RWPE2 (cell line): ENCODE results near the gene IL27RA.

ENCODE experiments used
- ATAC-seq: fragments of 200-7000 bp; cut with Tn5 transposase; 3 replicates; pipeline ENCODE4 v1.9.1; 2021; ENCODE audit warnings: low read depth
- DNase-seq: peaks from one replicate; pipeline ENCODE4 v3.0.0-alpha.2; 2020; ENCODE audit warnings: low spot score
- H3K27ac ChIP-seq: fragments of 450-650 bp; 2 replicates; pipeline ENCODE4 v1.5.1; 2017; ENCODE audit warnings: mild to moderate bottlenecking; ENCODE audit not compliant: poor library complexity, severe bottlenecking
- H3K27me3 ChIP-seq: fragments of 250-450 bp; sonication (Bioruptor Pico); 2 replicates; pipeline ENCODE4 v1.5.1; 2021; ENCODE audit warnings: mild to moderate bottlenecking, moderate library complexity; ENCODE audit not compliant: insufficient read depth, poor library complexity, severe bottlenecking
- H3K36me3 ChIP-seq: fragments of 250-450 bp; sonication (Bioruptor Pico); 2 replicates; pipeline ENCODE4 v1.5.1; 2020; ENCODE audit warnings: low read depth, mild to moderate bottlenecking, moderate library complexity
- H3K4me1 ChIP-seq: fragments of 250-450 bp; sonication (Bioruptor Pico); 2 replicates; pipeline ENCODE4 v1.5.1; 2021; ENCODE audit warnings: mild to moderate bottlenecking, moderate library complexity; ENCODE audit not compliant: insufficient read depth, poor library complexity, severe bottlenecking
- H3K4me3 ChIP-seq: fragments of 250-450 bp; sonication (Bioruptor Pico); 2 replicates; pipeline ENCODE4 v1.5.1; 2021; ENCODE audit warnings: mild to moderate bottlenecking, moderate library complexity; ENCODE audit not compliant: severe bottlenecking
- H3K9me3 ChIP-seq: fragments of 250-450 bp; sonication (Bioruptor Pico); 2 replicates; pipeline ENCODE4 v1.5.1; 2021; ENCODE audit warnings: mild to moderate bottlenecking, moderate library complexity; ENCODE audit not compliant: severe bottlenecking
- CTCF ChIP-seq: fragments of 450-650 bp; IDR thresholded peaks from one replicate; pipeline ENCODE4 v1.5.1; 2017; ENCODE audit warnings: mild to moderate bottlenecking, moderate library complexity; ENCODE audit not compliant: poor library complexity, severe bottlenecking

The IL27RA gene

GRCh38 chr19:14088634-14089411, 57.3 kb downstream of the IL27RA start:
- Histone ChIP-seq H3K4me3 (peak overlapping the region; percentile 64), H3K27ac (no peak overlapping the region)

GRCh38 chr19:14089412-14089661, 57.8 kb downstream of the IL27RA start:
- ATAC-seq (no peak), DNase-seq (no peak)
- TF ChIP-seq CTCF, result no peak
- peaks cover 20% of the 10 kb centered on the region for H3K36me3 ChIP-seq
- H3K4me3 ChIP-seq, result peak overlapping the region; percentile 64
- peak overlapping the region; percentile 67 for H3K27ac ChIP-seq
- no peaks in the 10 kb centered on the region for H3K4me1 ChIP-seq
- H3K27me3 ChIP-seq, result no peaks in the 10 kb centered on the region
- no peaks in the 10 kb centered on the region for H3K9me3 ChIP-seq

More at GRCh38 chr19:14088634-14089411, 57.3 kb downstream of the IL27RA start:
- DNase-seq (no peak), ATAC-seq (no peak)
- Histone ChIP-seq H3K36me3 (peaks cover 20% of the 10 kb centered on the region), H3K4me1 (no peaks in the 10 kb centered on the region), H3K9me3 (no peaks in the 10 kb centered on the region), H3K27me3 (no peaks in the 10 kb centered on the region)
- no peak for TF ChIP-seq CTCF

- DNase-seq (no peak), ATAC-seq (peak; percentile 35)
- Histone ChIP-seq H3K36me3 (peaks cover 20% of the 10 kb centered on the region), H3K9me3 (no peaks in the 10 kb centered on the region), H3K27ac (peak overlapping the region; percentile 67), H3K27me3 (no peaks in the 10 kb centered on the region), H3K4me1 (no peaks in the 10 kb centered on the region), H3K4me3 (peak overlapping the region; percentile 64)
- peak; percentile 36 for TF ChIP-seq CTCF
Observed at GRCh38 chr19:14089662-14090508, 58.3 kb downstream of the IL27RA start.

GRCh38 chr19:14090509-14091080, 59.0 kb downstream of the IL27RA start, which contains the start of gene SAMD1:
SAMD1 (minus strand) TSS chr19:14090751.
- Histone ChIP-seq H3K4me1 (no peaks in the 10 kb centered on the region), H3K27ac (peak within 1 kb of the TSS; percentile 67), H3K9me3 (no peaks in the 10 kb centered on the region), H3K36me3 (peaks cover 20% of the 10 kb centered on the region), H3K27me3 (no peaks in the 10 kb centered on the region), H3K4me3 (peak within 1 kb of the TSS; percentile 70)
- TF ChIP-seq CTCF, result no peak
- ATAC-seq (peak; percentile 54), DNase-seq (peak; percentile 89)
